Erythroblast (primary cell): ENCODE data around the gene COPS7B.

ENCODE experiments used
- GATA1 ChIP-seq: IDR thresholded peaks from 2 replicates; pipeline ENCODE4 v1.6.1; 2011; ENCODE audit warnings: low read depth, mild to moderate bottlenecking, control low read depth, low read length, moderate library complexity
- POLR2A ChIP-seq: IDR thresholded peaks from 2 replicates; pipeline ENCODE4 v1.6.1; 2011; ENCODE audit warnings: mild to moderate bottlenecking, low read length

DNA sequence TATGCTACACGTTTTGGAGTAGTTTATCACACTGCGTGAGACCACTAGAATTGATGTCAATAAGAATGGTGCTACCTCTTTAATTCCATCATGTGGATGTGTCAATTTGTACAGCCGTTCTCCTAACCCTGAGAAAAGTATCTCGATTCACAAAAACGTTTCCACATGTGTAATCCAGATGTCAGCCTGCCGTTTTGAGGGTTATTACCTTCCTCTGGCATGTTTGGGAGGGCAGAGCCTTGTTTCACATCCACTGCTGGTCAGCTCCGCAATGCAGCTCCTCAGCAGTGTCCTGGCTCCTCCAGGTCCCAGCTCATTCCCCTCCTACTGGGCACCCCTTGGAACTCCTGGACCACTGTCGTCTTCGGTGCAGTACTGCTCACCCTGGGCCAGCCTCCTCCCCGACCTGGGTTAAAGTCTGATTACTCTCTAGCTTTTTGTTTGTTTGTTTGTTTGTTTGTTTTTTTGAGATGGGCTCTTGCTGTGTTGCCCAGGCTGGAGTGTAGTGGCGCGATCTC is 34.6 kb downstream of the COPS7B start:
- TF ChIP-seq POLR2A (no peak), GATA1 (no peak)
